Measurements from ENCODE around the gene ADCY3.

Gene ADCY3

DNA sequence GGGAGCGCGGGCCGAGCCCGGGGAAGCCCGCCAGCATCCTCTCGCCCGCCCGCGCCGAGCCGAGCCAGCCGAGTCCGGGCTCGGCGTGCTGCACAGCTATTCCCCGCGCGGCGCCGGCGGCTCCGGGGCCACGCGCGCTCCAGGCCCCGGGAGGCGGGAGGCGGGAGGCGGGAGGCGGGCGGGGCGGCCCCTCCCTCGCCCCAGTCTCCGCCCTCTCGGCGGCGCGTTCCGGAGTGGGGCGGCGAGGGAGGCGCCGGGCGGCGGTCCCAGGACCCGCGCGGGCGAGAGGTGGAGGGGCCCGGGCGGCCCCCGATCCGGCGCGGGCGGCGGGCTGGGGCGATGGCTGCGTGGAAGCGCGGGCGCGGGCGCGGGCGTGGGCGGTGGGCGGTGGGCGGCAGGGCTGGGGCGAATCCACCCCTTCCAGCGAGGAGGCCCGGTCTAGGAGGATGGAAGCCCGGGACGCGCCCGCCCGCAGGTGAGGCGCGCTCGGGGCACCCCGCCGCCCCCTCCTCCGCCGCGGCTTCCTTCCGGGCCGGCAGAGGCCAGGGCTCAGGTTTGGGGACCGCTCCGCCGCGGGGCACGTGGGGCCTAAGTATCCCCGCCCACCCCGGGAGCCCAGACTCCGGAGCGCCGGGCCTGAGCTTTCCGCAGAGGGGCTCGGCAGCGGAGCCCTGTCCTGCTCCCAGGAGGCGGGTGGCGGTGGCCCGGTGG lies at the start of gene ADCY3:
TSS of gene ADCY3 (minus strand) at position 140 of the 711 bp plus-strand sequence. CDS start 1,250 bp downstream, outside the sequence.
- DNase-seq (ENCODE audit: low spot score): peak; percentile 83

DNA sequence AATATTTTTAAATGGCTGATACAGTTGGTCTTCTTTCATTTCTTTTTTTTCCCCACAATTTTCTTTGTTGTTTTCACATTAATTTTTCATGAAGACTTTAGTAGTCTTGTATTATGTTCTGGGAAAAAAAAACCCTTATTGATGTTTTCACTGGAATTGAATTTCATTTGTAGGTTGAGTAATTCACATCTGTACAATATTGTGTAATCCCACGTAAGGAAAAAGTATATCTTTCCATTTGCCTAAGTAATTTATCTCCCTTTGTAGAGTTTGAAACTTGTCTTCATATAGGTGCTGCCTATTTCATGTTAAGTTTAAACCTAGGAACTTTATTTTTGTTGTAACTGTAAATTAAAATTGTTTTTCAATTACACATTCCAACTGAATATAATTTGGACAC lies 49.7 kb upstream of the ADCY3 start:
- no peak for DNase-seq (ENCODE audit: low spot score)

DNA sequence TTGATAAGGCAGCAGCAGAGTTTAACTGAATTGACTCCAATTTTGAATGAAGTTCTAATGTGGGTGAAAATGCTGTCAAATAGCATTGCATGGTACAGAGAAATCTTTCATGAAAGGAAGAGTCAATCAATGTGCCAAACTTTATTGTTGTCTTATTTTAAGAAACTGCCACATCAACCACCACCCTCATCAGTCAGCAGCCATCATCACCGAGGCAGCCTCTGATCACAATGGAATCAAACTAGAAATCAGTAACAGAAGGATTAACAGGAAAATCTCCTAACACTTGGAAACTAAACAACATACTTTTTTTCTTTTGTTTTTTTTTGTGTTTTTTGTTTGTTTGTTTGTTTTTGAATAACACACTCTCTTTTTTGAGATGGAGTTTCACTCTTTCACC lies 41.9 kb upstream of the ADCY3 start:
- no peak for DNase-seq (ENCODE audit: low spot score)

DNA sequence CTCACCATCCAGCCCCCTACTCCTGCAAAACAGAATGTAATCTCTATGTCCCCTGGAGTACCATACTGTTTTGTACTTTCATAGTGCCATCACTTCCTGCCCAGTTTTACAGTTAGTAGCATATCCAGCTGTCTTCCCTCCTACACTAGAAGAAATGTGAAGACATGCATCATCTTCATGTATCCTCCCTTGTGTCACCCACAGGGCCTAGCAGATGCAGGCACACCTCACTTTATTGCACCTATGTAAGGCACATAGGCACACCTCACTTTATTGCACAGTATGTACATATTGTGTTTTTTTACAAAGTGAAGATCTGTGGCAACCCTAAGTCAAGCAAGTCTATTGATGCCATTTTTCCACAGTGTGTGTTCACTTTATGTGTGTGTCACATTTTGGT lies 39.7 kb upstream of the ADCY3 start:
- DNase-seq (ENCODE audit: low spot score): no peak

DNA sequence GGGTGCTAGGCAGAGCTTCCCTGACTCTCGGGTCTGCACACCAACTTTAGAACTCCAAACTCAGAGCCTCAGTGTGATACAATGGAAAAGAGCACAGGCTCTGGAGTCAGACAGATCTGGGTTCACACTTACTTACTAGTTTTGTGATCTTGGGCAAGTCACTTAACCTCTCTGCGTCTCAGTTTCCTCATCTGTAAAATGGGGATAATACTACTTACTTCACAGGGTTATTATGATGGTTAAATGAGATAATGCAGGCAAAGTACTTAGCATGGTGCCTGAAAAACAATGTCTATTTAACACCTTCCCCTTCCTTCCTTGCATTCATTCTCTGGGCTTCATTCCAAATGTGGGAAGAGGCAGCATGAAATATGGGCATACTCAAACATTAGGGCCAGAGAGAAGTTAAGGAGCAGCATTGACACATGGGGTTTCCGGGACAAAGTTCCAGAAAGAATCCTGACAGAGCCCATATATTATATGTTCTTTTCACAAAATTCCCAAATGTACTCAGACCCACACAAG lies 38.4 kb upstream of the ADCY3 start:
- no peak for DNase-seq (ENCODE audit: low spot score)

DNA sequence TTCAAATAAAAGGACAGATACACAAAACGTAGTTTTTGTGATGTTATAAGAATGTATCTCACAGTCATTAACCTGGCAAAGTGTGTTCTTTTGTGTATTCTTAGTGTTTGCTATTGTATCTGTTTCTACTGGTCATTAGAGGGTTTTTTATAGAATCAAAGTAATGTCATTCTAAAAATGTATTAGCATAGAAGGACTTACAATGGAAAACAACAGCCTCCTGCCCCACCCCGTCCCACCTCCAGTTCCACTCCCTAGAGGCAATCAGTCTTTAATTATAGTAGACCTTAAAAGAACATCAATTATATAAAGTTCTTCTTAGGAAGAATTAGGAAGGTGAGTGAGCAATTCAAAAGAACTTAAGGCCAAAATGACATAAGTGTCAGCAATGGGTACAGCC lies 37.9 kb upstream of the ADCY3 start:
- DNase-seq (ENCODE audit: low spot score): no peak

DNA sequence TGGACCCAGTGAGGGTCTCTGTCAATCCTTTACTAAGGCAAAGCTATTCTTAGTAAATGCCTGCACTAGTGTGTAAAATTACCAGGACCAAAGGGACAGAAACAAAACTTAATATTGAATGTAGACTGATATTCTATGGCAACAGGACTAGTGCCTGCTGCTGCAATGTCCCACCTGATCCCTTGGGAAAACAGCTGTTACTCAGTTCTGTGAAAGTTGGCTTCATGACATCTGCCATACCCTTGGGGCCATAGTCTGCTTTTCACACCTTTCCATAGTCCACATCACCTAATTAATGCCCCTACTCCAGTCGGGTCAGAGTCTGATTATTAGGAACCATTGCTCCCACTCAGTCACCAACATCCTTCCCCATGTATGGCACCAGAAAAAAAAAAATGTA lies 37.2 kb upstream of the ADCY3 start:
- no peak for DNase-seq (ENCODE audit: low spot score)

DNA sequence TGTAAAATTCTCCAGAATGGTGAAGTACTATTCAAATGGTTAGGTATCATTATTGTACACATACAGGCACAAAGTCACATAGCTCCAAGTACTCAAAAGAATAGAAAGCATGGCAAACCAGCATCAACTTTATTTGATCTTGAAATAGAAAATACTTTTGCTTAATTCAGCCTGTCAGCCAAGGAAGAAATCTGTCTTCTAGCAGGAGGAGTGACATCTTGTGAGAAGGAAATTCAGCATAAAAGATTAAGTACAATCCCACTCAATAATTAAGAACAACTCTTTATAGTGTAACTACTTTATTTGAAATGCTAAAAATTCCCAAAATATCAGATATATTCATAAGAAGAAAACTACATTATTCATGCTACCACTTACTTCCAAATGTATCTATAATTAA lies 35.9 kb upstream of the ADCY3 start:
- no peak for DNase-seq (ENCODE audit: low spot score)

DNA sequence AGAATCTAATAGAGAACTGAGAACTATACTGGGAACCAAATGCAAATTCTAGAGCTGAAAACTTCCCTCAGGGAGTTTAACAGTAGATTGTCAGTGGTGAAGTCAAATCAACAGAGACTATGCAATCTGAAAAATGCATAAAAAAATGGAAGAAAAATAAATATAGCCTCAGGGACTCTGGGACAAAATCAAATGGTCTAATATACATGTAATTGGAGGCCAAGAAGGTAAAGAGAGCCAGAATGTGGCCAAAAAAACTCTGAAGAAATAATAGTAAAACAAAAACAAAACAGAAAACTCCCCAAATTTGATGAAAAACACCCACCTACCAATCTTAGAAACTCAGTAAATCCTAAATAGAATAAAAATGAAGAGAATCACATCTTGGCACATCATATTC lies 35.2 kb upstream of the ADCY3 start:
- DNase-seq (ENCODE audit: low spot score): no peak

DNA sequence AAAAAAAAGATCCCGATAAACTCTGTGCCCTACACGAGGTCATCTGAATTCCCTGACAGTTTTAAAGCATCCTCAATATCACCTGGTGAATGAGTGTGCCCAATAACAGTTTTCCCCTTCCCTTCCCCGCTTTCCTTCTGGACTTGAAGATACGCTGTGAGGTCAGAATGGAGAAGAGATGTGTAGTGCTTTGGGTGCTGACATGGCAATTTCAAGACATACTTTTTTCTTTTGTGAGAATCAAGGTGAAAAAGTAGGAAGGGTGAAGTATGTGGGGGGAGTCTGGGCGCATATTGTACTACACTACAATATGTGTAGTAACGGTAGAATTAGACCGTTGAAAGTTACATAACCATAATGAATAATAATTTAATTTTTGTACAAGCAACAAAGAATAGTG lies 30.1 kb upstream of the ADCY3 start:
- DNase-seq (ENCODE audit: low spot score): no peak

DNA sequence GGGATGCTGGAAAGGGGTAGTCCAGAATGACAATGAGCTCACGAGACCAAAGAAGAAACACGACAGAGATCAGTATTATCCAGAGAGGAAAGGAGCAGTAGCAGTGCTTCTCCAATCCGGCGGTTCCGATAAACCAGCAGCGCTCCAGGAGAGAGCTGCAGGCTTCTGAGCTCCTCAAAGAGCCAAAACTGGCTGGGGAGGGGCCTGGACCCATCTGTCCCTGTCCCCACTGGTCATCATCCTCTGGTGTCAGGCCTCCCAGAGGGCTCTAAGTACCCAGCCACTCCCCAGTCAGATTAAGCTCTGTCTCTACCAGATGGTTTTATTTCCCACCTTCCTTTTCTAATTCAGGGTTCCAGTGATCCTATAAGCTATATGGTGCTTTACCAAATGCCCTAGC lies 28.5 kb upstream of the ADCY3 start:
- DNase-seq (ENCODE audit: low spot score): no peak

DNA sequence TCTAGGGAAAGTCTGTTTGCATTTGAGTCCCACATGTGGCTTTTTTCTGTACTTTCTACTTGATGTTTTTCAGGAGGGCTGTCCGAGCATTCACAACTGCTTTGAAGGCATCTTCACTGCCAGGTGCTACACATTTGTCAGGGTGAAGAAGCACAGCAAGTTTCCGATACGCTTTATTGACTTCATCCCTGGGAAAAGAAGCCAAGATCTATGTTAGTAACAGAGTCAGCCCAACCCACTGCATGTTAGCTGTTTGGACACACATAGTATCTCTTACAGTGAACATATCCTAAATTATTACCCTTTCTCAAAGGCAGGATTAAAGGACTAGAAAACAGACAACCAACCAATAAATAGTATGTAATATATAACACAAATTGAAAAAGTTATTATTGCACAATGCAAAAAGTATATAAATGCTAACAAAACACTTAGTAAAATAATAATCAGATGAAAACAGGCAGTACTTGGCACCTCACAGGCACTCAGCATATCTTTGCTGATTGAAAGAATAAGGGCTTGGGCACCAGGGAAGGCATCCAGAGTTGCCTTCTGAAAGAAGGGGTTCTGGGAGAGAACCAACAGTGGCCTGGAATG lies 27.6 kb upstream of the ADCY3 start:
- no peak for DNase-seq (ENCODE audit: low spot score)

DNA sequence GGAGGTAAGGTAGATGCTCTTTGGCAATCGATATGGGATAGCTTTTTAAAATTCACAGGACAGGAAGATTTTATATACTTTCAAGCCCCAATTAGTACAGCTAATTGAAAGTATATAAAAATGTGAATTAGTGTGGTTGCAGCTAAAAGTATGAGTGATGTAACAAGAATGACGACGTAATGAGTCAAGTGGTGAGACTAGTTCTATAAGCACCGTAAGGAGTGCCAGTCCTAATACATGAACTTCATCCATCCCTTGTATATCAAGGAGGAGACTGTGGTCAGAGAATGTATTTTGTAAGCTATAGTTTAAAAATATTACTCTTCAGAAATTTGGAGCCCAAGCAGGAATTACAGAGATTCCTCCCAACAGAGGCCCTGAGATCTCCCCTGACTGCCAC lies 25.9 kb upstream of the ADCY3 start:
- DNase-seq (ENCODE audit: low spot score): no peak

DNA sequence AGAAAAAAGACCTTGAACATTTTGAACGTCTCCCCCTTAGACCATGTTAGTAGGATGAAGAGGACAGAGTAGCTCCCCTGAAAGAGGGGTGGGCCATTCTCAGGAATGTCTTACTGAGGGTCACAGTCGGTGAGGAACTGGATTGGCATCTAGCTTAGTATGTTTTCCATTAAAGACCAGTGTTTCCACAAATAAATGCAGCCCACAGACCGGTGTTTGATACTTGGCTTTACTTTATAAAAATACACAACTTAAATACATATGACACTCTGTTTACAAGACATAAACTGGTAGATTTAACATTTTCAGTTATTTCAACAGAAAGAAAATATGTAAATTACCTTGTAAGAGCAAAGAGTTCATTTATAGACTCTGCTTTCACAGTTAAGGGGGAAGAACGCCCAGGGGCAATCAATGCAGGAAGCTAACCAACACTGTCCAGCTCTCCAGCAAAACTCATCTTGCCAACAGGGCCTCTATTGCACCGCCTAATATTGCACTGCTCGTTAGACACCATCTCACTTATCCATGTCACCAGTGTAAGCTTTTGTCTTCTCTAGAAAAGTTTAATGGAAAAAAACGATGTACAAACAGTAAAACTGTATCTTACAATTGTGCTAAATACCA lies 23.5 kb upstream of the ADCY3 start:
- no peak for DNase-seq (ENCODE audit: low spot score)

DNA sequence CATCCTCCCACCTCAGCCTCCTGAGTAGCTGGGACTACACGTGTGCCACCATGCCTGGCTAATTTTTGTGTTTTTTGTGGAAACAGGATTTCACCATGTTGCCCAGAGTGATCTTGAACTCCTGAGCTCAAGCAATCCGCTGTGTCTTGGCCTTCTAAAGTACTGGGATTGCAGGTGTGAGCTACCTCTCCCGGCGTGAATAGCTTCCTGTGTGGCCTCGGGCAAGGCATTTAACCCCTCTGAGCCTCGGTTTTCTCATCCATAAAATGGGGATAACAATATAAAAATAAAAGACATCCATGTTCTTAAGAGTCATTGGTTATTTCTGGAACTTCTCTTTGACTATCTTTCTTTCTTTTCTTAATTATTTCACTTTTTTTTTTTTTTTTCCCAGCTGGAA lies 19.3 kb upstream of the ADCY3 start:
- no peak for DNase-seq (ENCODE audit: low spot score)

DNA sequence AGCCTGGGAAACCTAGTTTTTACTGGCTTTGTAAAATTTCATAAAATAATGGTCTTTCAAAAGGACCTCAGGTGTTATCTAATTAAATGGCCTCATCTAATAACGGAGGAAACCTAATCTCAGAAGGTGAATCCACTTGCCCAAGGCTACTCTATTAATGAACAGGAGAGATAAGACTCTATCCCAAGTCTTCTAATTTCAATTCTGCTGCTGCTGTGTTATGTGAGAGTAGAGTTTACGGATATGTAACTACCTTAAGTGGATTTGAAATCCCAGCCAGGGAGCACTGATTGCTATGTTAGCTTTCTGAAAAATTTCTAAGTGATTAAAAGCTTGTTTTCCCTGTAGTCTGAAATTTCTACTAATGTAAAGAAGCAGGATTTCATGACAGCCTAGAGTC lies 17.2 kb upstream of the ADCY3 start:
- no peak for DNase-seq (ENCODE audit: low spot score)

DNA sequence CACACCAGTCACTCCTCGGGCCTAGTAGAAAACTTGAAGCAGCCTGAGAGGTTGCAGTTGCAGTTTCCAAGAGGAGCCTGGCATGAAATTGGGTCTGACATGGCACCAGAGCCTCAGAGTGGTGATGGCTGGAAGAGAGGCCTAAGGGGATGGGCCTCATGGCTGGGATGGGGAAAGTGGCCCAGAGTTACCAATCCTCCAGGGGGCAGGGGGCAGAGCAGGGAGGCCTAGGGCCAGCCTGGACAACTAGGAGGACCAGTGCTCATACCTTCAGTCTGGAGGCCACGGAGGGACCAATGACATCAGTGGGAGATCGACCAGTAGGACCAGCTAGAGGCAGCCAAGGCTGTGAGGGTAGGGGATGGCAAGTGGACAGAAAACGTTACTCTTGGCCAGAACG lies 15.1 kb upstream of the ADCY3 start:
- no peak for DNase-seq (ENCODE audit: low spot score)

DNA sequence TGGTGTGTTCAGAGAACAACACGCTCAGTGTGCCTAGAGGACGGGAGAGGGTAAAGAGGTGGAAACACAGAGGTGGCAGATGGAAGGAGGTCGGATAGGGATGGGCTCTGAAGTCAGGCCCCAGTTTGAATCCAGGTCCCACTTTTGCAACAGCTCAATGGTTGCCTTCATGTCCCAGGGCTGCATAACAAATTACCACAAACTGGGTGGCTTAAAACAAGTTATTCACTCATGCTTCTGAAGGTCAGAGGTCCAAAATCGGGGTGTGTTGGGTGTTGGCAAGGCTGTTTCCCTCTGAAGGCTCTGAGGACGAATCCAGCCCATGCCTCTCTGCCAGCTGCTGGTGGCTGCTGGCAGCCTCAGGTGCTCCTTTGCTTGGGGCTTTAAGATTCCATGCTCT lies 12.7 kb upstream of the ADCY3 start:
- DNase-seq (ENCODE audit: low spot score): no peak

DNA sequence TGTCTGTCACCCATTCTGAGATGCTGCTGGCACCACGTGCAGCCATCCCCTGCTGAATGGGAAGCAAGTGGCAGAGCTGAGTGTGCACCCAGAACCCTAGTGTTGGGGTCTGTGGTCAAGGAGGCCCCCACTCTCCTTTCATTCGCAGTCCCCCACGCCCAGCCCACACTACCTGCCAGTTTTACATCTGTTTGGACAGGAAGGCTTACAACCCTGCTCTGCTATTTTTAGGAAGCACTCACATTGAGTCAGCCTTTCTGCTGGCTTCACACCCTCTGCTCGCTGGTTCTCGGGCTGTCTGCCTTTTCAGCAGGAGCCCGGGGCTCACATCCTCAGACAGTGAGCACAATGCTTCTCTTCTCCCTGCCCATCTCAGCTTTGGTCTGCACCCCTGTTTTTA lies 10.7 kb upstream of the ADCY3 start:
- DNase-seq (ENCODE audit: low spot score): peak; percentile 36

DNA sequence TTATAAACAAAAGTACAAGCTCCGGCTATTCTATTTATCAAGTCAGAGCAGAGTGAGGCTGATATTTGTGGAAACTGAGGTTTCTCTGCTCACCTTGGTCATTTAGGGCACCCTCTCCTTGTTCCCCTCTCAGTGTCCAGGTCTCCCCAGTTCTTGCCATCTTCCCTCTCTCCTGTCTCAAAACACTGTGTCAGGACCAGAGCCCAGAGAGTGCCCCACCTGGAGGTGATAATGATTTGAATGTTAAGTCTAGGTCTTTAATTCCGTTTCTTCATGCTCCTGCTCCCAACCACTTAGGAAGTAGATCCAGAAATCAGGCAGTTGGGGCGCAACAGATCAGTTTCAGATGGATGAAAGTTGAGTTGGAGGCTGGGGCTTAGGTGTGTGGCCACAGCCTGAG lies 9.2 kb upstream of the ADCY3 start:
- no peak for DNase-seq (ENCODE audit: low spot score)

DNA sequence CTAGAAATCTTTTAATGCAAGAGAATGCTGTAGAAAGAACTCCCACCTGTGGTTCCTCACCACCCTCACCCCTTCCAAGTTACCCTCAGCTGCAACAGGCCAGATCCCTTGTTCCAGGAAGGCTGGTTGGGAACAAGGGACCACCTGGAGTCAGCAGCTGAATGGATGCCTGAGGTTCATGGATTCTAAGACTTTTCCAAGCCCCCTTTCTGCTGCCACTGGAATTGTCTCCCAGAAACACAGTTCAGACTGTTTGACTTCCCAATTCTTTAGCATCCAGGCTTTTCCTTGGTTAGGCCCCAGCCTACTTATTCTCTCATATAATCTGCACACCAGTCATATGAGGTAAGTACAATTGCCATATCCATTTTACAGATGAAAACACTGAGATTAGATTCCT lies 8.0 kb upstream of the ADCY3 start:
- no peak for DNase-seq (ENCODE audit: low spot score)

DNA sequence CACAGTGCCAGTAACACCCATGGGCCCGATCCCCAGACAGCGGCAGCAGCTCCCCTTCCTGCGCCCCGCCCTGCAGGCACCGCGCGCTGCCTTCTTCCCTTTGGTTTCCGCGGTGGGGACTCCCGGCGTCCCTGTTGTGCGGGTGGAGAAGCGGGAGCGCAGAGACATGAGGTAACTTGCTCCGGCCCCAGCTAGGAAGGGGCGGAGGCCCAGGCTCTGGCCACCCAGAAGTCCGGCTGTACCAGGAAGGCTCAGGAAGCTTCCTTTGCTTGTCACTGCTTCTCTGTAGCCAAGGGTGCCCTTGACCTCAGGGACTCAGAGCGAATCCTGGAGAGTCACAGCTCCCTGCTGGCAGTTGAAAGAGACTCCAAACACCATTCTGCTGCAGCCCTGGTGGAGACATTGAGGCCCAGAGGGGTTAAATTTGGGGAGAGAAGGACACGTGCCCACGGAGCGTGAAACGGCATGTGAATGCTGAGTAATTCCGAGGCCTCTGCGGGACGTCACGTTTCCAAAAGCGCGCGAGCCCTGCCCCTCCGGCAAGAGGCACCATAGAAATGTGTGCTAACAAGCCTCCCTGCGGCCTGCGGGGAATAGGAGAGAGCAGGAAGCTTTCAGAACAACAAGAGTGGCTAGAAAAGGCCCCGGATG lies 6.7 kb upstream of the ADCY3 start:
- DNase-seq (ENCODE audit: low spot score): no peak

DNA sequence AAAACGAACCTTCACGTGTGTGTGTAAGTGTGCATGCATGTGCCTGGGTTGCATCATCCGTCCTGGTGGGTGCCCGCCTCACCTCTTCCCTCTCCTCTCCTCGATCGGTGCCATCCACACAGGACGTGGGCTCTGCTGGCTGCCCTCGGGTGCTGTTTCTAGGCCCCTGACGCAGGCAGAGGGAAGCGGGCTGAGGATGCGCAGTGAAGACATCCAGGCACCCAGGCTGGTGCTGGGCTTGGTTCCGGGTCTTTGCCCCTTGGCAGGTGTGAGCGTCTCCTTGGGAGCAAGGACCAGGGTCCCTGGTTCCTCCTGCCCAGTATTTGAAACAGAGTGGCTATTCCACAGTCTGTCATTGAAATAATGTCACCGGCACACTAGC lies 6.2 kb upstream of the ADCY3 start:
- DNase-seq (ENCODE audit: low spot score): no peak
